ENCODE measurements around the gene LUC7L.

GRCh38 chr16:228151-228851, 948 bp downstream of the LUC7L start:
- TF ChIP-seq POLR2A (IDR thresholded peaks at IDR 0.05) (no peak), CTCF (IDR thresholded peaks at IDR 0.05) (no peak)
